Natural killer cell treated with Interleukin-12 subunit alpha and Interleukin-12 subunit beta and Interleukin-15 and Interleukin-18, amount 100 ng/mL, for 72 hours (primary cell): ENCODE measurements around the gene CTIF. TPM values are rescaled to one million over a fixed set of nuclear protein-coding genes. Genes with fewer than 3 reads are reported as not detected.

ENCODE experiments used
- ATAC-seq, 2 donors: fragments of 150-1000 bp; cut with Tn5 transposase in 1 of 2; sonication (Bioruptor Pico), chemical (Tn5 transposase) in 1 of 2; 2 replicates each; pipeline ENCODE4 v1.10.0; 2021
- DNase-seq: peaks from one replicate; pipeline ENCODE4 v3.0.0; 2022; ENCODE audit warnings: low spot score
- H3K27ac Mint-ChIP-seq, 2 donors: 1 replicate in 1 of 2; 2 replicates in 1 of 2; pipeline ENCODE4 v1.8.0; 2022; ENCODE audit warnings: mixed read lengths in 2 of 2, mild to moderate bottlenecking in 1 of 2, moderate library complexity in 1 of 2
- H3K27me3 Mint-ChIP-seq, 2 donors: 1 replicate in 1 of 2; 2 replicates in 1 of 2; pipeline ENCODE4 v1.8.0; 2022; ENCODE audit warnings: mixed read lengths in 2 of 2
- H3K36me3 Mint-ChIP-seq: one replicate; pipeline ENCODE4 v1.8.0; 2022; ENCODE audit warnings: mixed read lengths
- H3K4me1 Mint-ChIP-seq, 2 donors: 1 replicate in 1 of 2; 2 replicates in 1 of 2; pipeline ENCODE4 v1.8.0; 2022; ENCODE audit warnings: low read depth in 2 of 2, mixed read lengths in 2 of 2, mild to moderate bottlenecking in 1 of 2
- H3K4me3 Mint-ChIP-seq: one replicate; pipeline ENCODE4 v1.8.0; 2022; ENCODE audit warnings: mixed read lengths
- H3K9me3 Mint-ChIP-seq: 2 replicates; pipeline ENCODE4 v1.8.0; 2022; ENCODE audit warnings: mixed read lengths
- total RNA-seq, 2 donors: library from RNA; stranded (reverse); gene quantifications; one replicate each; pipeline ENCODE4 v1.2.3, GENCODE V29; 2022

Gene CTIF
- total RNA-seq, 2 donors from 2014 or later: 8.4 to 13.0 TPM

DNA sequence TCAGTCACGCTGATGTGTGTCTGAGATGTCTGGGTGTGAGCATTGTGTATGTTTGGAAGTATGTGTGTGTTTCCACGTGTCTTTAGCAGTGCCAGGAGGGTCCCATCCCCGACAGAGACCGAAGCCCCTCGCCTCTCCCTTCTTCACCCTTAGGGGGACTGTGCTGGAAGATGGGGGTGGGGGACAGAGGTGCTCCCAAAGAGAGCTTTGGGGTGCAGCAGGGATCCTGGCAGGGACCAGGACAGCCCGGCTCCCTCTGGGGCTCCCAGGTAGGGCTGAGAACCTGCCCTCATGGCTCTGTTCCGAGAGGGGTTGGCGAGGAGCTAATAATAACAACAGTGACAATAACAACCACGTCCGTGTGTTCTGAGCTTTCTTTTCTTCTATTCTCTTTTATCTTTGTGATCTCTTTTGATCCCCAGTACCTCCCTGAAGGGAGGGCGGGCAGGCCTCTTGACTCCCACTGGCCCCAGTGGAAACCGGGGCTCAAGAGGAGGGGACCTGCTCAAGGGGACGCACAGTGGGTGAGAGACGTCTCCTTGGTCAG is 354.3 kb downstream of the CTIF start:
- ATAC-seq (no peak), DNase-seq (no peak)
- Mint-ChIP-seq H3K4me3 (no peak overlapping the region), H3K36me3 (no peaks in the 10 kb centered on the region), H3K27ac (peak overlapping the region in 1 of 2 donors; percentile 86), H3K4me1 (peaks cover 19 to 24% of the 10 kb centered on the region in 2 donors), H3K9me3 (no peaks in the 10 kb centered on the region), H3K27me3 (no peaks in the 10 kb centered on the region)

- no peaks in the 10 kb centered on the region for H3K36me3 Mint-ChIP-seq
- H3K9me3 Mint-ChIP-seq: no peaks in the 10 kb centered on the region
- no peaks in the 10 kb centered on the region for H3K27me3 Mint-ChIP-seq
- H3K4me3 Mint-ChIP-seq: no peak overlapping the region
- H3K4me1 Mint-ChIP-seq: peaks cover 19 to 24% of the 10 kb centered on the region in 2 donors
- peak overlapping the region in 1 of 2 donors; percentile 86 for H3K27ac Mint-ChIP-seq
- ATAC-seq: no peak
- no peak for DNase-seq
Observed at GRCh38 chr18:48893608-48894600, 355.1 kb downstream of the CTIF start.

DNA sequence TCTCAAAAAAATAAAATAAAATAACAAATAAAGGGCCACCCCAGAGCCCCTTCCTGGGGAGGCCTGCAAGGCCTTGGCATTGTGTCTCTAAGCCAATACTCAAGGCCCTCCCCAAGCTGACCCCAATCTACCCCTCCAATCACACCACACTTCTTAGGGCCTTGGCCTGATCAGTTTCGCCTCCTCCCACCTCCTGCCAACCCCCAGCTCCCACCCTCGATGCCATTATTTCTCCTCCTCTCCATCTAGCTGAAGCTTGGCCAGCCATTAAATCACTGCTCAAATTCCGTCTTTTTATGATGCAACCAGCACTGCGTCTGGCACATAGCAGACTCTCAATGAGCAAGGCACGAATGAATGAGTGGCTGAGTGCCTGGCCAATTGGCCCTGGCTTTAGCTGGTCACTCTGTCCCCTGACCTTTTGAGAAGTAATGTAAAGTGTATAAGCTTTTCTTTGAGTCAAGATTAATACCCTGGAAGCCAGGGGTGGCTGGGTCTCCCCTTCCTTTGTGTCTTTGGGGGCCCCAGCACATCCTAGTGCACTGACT is 356.0 kb downstream of the CTIF start:
- peaks cover 23 to 28% of the 10 kb centered on the region in 2 donors for H3K4me1 Mint-ChIP-seq
- peak overlapping the region in 1 of 2 donors; percentile 78 for H3K27ac Mint-ChIP-seq
- H3K9me3 Mint-ChIP-seq: peaks cover 3% of the 10 kb centered on the region
- H3K36me3 Mint-ChIP-seq: no peaks in the 10 kb centered on the region
- H3K27me3 Mint-ChIP-seq: no peaks in the 10 kb centered on the region
- ATAC-seq (no peak), DNase-seq (no peak)
- H3K4me3 Mint-ChIP-seq: no peak overlapping the region

DNA sequence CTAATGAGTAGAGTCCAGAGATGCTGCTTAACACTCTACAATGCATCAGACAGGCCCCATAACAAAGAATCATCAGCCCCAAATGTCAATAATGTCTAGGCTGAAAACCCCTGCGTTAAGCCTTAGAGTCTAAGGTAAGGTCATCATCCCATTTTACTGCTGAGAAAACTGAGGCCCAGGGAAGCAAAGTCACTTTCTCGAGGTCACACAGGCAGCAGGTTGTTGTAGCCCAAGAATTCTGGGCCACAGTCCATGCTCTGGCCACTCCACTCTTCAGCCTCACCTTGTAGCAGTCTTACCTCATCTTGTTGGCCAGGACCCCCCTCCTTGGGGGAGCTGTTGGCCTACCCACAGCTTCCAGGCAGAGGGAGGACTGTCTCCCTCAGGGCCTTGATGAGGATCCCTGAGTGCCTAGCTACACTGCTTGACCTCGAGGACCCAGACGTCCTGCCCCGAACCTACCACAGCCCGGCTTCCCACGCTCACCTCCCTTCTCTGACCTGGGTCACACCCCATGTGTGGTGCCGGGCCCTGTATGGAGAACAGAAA is 357.6 kb downstream of the CTIF start:
- Mint-ChIP-seq H3K4me1 (peaks cover 29 to 30% of the 10 kb centered on the region in 2 donors), H3K27me3 (no peaks in the 10 kb centered on the region), H3K9me3 (peaks cover 3% of the 10 kb centered on the region), H3K36me3 (no peaks in the 10 kb centered on the region), H3K27ac (peak overlapping the region; percentile 64 to 84), H3K4me3 (peak overlapping the region; percentile 23)
- ATAC-seq (no peak), DNase-seq (no peak)

DNA sequence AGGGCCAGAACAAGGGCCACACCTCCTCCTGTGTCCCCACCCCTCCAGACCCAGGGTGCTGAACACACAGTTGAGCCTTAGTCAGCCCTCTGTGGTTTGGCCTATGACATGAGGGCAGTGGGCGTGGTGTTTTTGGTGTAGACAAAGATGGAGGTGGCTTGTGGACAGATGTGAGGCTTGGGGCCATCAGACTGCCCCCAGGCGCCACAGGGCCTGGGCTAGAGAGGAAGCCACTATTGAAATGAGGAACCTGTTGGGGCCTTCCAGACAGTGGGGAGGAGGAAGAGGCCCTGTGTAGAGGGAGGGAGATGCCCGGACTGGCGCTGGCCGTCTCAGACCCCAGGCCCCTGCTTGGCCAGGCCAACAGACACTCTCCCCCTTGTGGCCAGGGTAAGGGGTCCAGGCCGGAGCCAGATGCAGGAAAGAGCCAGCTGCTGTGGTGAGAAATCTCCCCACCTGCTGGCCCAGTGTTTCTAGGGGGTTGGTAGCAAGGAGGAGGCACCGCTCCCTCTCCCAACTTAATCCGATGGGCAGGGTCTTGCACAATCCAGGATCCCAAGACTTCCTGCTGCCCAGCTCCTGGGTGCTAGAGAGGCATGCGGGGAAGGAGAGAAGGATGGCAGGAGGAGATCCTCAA is 358.2 kb downstream of the CTIF start:
- Mint-ChIP-seq H3K27ac (peak overlapping the region; percentile 63 to 84), H3K27me3 (no peaks in the 10 kb centered on the region), H3K4me3 (peak overlapping the region; percentile 23), H3K4me1 (peaks cover 29 to 30% of the 10 kb centered on the region in 2 donors), H3K36me3 (no peaks in the 10 kb centered on the region), H3K9me3 (peaks cover 3% of the 10 kb centered on the region)
- DNase-seq (peak; percentile 79), ATAC-seq (peak; percentile 90 to 91)

DNA sequence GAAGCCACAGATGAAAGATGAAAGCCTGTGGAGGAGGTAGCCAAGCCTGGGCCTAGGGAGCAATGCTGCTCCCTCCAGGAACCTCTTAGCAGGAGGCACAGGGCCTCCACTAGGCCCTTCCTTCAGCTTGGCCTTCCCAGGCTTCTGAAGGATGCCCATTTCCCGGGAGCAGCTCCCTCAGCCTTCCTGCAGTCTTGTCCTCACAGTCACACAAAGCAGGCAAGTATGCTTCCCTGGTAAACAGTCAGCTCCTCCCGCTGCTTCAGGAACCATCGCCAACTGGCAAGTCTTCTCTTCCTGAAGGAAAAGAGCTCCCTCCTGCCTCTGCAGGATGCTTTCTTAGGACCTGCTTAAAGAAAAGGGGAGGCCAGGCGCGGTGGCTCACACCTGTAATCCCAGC is 358.7 kb downstream of the CTIF start:
- H3K4me3 Mint-ChIP-seq: no peak overlapping the region
- H3K9me3 Mint-ChIP-seq: peaks cover 3% of the 10 kb centered on the region
- H3K36me3 Mint-ChIP-seq: no peaks in the 10 kb centered on the region
- ATAC-seq: no peak
- H3K27ac Mint-ChIP-seq: peak overlapping the region in 1 of 2 donors; percentile 84
- DNase-seq: no peak
- peaks cover 29 to 30% of the 10 kb centered on the region in 2 donors for H3K4me1 Mint-ChIP-seq
- no peaks in the 10 kb centered on the region for H3K27me3 Mint-ChIP-seq

- no peaks in the 10 kb centered on the region for H3K36me3 Mint-ChIP-seq
- no peak for ATAC-seq
- peaks cover 23 to 30% of the 10 kb centered on the region in 2 donors for H3K4me1 Mint-ChIP-seq
- H3K9me3 Mint-ChIP-seq: peaks cover 3% of the 10 kb centered on the region
- H3K4me3 Mint-ChIP-seq: no peak overlapping the region
- peak overlapping the region in 1 of 2 donors; percentile 3 for H3K27ac Mint-ChIP-seq
- no peak for DNase-seq
- H3K27me3 Mint-ChIP-seq: no peaks in the 10 kb centered on the region
Observed at GRCh38 chr18:48898521-48898920, 359.7 kb downstream of the CTIF start.

- H3K27ac Mint-ChIP-seq: no peak overlapping the region
- ATAC-seq: no peak
Observed at GRCh38 chr18:48899558-48900174, 360.8 kb downstream of the CTIF start.

GRCh38 chr18:48900469-48900868 is 361.6 kb downstream of the CTIF start:
- DNase-seq (no peak), ATAC-seq (no peak)
- peaks cover 5% of the 10 kb centered on the region for H3K9me3 Mint-ChIP-seq
- peaks cover 22 to 25% of the 10 kb centered on the region in 2 donors for H3K4me1 Mint-ChIP-seq
- no peak overlapping the region for H3K27ac Mint-ChIP-seq
- no peak overlapping the region for H3K4me3 Mint-ChIP-seq
- no peaks in the 10 kb centered on the region for H3K27me3 Mint-ChIP-seq
- H3K36me3 Mint-ChIP-seq: peaks cover 6% of the 10 kb centered on the region

More at GRCh38 chr18:48899558-48900174, 360.8 kb downstream of the CTIF start:
- Mint-ChIP-seq H3K36me3 (peaks cover 6% of the 10 kb centered on the region), H3K9me3 (peaks cover 3% of the 10 kb centered on the region), H3K4me3 (no peak overlapping the region), H3K4me1 (peaks cover 21 to 30% of the 10 kb centered on the region in 2 donors), H3K27me3 (no peaks in the 10 kb centered on the region)
- DNase-seq: no peak

- Mint-ChIP-seq H3K4me1 (peaks cover 19 to 20% of the 10 kb centered on the region in 2 donors), H3K9me3 (peaks cover 5% of the 10 kb centered on the region), H3K36me3 (peaks cover 6% of the 10 kb centered on the region), H3K27me3 (no peaks in the 10 kb centered on the region), H3K27ac (no peak overlapping the region), H3K4me3 (no peak overlapping the region)
- no peak for DNase-seq
- ATAC-seq: no peak
Observed at GRCh38 chr18:48901145-48902022, 362.6 kb downstream of the CTIF start.

GRCh38 chr18:48902023-48902855 is 363.4 kb downstream of the CTIF start:
- Mint-ChIP-seq H3K4me3 (no peak overlapping the region), H3K9me3 (peaks cover 5% of the 10 kb centered on the region), H3K27ac (no peak overlapping the region), H3K27me3 (no peaks in the 10 kb centered on the region), H3K36me3 (peaks cover 6% of the 10 kb centered on the region), H3K4me1 (peaks cover 11 to 12% of the 10 kb centered on the region in 2 donors)
- no peak for DNase-seq
- ATAC-seq: no peak
